Medulla oblongata (tissue), 1 donor: ENCODE data around the gene GZF1.
A peak's percentile ranks its signal among the peaks of the same experiment; 100 is the strongest.

ENCODE experiments used
- DNase-seq: peaks from one replicate; pipeline ENCODE4 v3.0.0-alpha.2; 2015; ENCODE audit errors: extremely low spot score

GZF1 gene

GRCh38 chr20:23407781-23408464 lies 45.9 kb downstream of the GZF1 start:
- no peak for DNase-seq

GRCh38 chr20:23408957-23409356 lies 47.0 kb downstream of the GZF1 start:
- DNase-seq: no peak

GRCh38 chr20:23409800-23410199 lies 47.8 kb downstream of the GZF1 start:
- no peak for DNase-seq

GRCh38 chr20:23410916-23411695 lies 49.1 kb downstream of the GZF1 start:
- no peak for DNase-seq

GRCh38 chr20:23412026-23412425 lies 50.0 kb downstream of the GZF1 start:
- peak; percentile 39 for DNase-seq

- no peak for DNase-seq
Measured at GRCh38 chr20:23413862-23414422, 52.0 kb downstream of the GZF1 start.

GRCh38 chr20:23414526-23415188 lies 52.7 kb downstream of the GZF1 start:
- DNase-seq: no peak

- DNase-seq: no peak
Measured at GRCh38 chr20:23415555-23415954, 53.6 kb downstream of the GZF1 start.

GRCh38 chr20:23415959-23416583 lies 54.1 kb downstream of the GZF1 start:
- DNase-seq: no peak

- DNase-seq: no peak
Measured at GRCh38 chr20:23417861-23418260, 55.9 kb downstream of the GZF1 start.

GRCh38 chr20:23419657-23419994 lies 57.6 kb downstream of the GZF1 start:
- no peak for DNase-seq

GRCh38 chr20:23419995-23420901 lies 58.3 kb downstream of the GZF1 start:
- peak; percentile 40 for DNase-seq

GRCh38 chr20:23420943-23421931 lies 59.3 kb downstream of the GZF1 start, which contains the start of gene NAPB:
NAPB (minus strand) TSS chr20:23421488; CDS start chr20:23421402, 86 bp downstream.
- DNase-seq: peak; percentile 97
